ENCODE data around the gene GSTM1.

The GSTM1 gene

DNA sequence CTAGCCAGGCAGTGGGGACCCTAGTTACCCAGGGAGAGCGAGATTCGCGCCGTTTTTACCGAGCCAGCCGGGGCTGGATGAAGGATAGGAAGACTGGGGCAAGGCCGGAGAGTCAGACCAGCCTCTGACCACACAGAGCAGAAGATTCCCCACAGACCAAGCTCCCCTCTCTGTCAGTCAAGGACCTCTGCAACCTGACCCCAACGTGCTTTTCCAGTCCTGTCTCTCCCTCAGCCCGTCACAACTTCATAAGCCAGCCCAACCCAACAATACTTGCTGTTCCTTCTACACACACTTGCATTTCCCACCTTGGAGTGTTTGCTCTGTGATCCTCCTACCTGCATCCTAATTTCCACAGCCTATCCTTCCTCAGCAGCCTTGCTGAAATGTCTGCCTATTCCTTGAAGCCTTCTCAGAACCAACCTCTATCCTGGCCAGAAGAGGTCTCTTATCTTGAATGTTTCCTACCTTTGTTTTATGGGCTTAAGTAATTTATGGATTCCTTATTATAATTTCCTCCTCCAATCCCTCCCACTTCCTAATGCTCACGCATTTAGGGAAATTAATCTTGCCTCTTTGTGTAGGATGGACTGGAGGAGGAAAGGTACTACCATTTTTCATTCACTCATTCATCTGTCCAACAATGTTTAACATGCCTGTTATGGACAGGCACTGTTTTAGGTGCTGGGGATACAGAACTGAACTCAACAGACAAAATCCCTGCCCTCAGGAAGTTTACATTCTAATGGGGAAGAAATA, 53.2 kb downstream of the GSTM1 start, which contains the start of gene GSTM3:
GSTM3 (minus strand) TSS at position 424 of the 759 bp plus-strand sequence. CDS start 751 bp downstream, outside the sequence.
- peak; percentile 58 for ATAC-seq

More for the DNA sequence above, 53.2 kb downstream of the GSTM1 start, which contains the start of gene GSTM3:
- TF ChIP-seq ZNF70 (CRISPR knock-in tag; IDR thresholded peaks at IDR 0.05), result no peak

Measured in SK-N-SH treated with all-trans-retinoic acid at 6 μM for 48 hours (cell line).